Upper lobe of right lung (tissue), 1 donor: ENCODE results near the gene PHF21B. TPM values are rescaled to one million over a fixed set of nuclear protein-coding genes. Genes with fewer than 3 reads are reported as not detected.

Experiments used
- ATAC-seq: fragments of 200-7000 bp; cut with Tn5 transposase; one replicate; pipeline ENCODE4 v1.9.1; 2020; ENCODE audit warnings: mild to moderate bottlenecking, moderate library complexity
- DNase-seq: peaks from one replicate; pipeline ENCODE4 v3.0.0-alpha.2; 2020
- H3K27ac ChIP-seq: fragments of 200-600 bp; one replicate; pipeline ENCODE4 v1.8.0; 2022
- H3K27me3 ChIP-seq: fragments of 200-600 bp; one replicate; pipeline ENCODE4 v1.8.0; 2022; ENCODE audit warnings: mild to moderate bottlenecking
- H3K36me3 ChIP-seq: fragments of 200-600 bp; one replicate; pipeline ENCODE4 v1.8.0; 2022
- H3K4me1 ChIP-seq: fragments of 200-600 bp; one replicate; pipeline ENCODE4 v1.8.0; 2022
- H3K4me3 ChIP-seq: fragments of 200-600 bp; one replicate; pipeline ENCODE4 v1.8.0; 2022; ENCODE audit warnings: mild to moderate bottlenecking
- H3K9me3 ChIP-seq: fragments of 200-600 bp; one replicate; pipeline ENCODE4 v1.8.0; 2022
- intact Hi-C: fragments of 100-400 bp; cut with DNase I; formaldehyde crosslinking; loops from one replicate; pipeline ENCODE4 v1.11.0; 2022
- total RNA-seq: library from RNA; stranded (reverse); fragmentation: NEBNext Ultra II Directional; extraction: Animal tissue kit (Norgen Biotek cat#: 25700); gene quantifications from one replicate; pipeline ENCODE4 v1.2.1, GENCODE V29; 2021
- TF ChIP-seq, protein P1 (sequence below): fragments of 200-600 bp; IDR thresholded peaks from one replicate; pipeline ENCODE4 v1.8.0; 2022; ENCODE audit warnings: antibody characterized with exemption
- donor health status: DM: no; HTN: yes; CAD: no; lungs with severe emphysema.

PHF21B gene
- total RNA-seq, 1 donor from 2014 or later: 0.12 TPM

GRCh38 chr22:45007391-45008185 lies 2.2 kb downstream of the PHF21B start:
- Histone ChIP-seq H3K36me3 (no peaks in the 10 kb centered on the region), H3K27ac (no peak overlapping the region), H3K4me1 (peaks cover 23% of the 10 kb centered on the region), H3K9me3 (no peaks in the 10 kb centered on the region), H3K4me3 (peak overlapping the region; percentile 35), H3K27me3 (peaks cover 80% of the 10 kb centered on the region)
- TF ChIP-seq, protein P1, sequence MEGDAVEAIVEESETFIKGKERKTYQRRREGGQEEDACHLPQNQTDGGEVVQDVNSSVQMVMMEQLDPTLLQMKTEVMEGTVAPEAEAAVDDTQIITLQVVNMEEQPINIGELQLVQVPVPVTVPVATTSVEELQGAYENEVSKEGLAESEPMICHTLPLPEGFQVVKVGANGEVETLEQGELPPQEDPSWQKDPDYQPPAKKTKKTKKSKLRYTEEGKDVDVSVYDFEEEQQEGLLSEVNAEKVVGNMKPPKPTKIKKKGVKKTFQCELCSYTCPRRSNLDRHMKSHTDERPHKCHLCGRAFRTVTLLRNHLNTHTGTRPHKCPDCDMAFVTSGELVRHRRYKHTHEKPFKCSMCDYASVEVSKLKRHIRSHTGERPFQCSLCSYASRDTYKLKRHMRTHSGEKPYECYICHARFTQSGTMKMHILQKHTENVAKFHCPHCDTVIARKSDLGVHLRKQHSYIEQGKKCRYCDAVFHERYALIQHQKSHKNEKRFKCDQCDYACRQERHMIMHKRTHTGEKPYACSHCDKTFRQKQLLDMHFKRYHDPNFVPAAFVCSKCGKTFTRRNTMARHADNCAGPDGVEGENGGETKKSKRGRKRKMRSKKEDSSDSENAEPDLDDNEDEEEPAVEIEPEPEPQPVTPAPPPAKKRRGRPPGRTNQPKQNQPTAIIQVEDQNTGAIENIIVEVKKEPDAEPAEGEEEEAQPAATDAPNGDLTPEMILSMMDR: no peak
- intact Hi-C loops: no loop called here
- ATAC-seq (peak; percentile 44), DNase-seq (no peak)

- peak overlapping the region; percentile 32 for H3K4me3 ChIP-seq
- ATAC-seq: no peak
- TF ChIP-seq, protein P1: no peak
- intact Hi-C loops: no loop called here
- H3K9me3 ChIP-seq: no peaks in the 10 kb centered on the region
- H3K36me3 ChIP-seq: no peaks in the 10 kb centered on the region
- peaks cover 80% of the 10 kb centered on the region for H3K27me3 ChIP-seq
- no peak for DNase-seq
- no peak overlapping the region for H3K27ac ChIP-seq
- peaks cover 23% of the 10 kb centered on the region for H3K4me1 ChIP-seq
Measured at GRCh38 chr22:45006964-45007390, 2.8 kb downstream of the PHF21B start.

- peaks cover 74% of the 10 kb centered on the region for H3K27me3 ChIP-seq
- no peak overlapping the region for H3K27ac ChIP-seq
- intact Hi-C loops: no loop called here
- TF ChIP-seq, protein P1: no peak
- ATAC-seq: no peak
- H3K4me3 ChIP-seq: peak overlapping the region; percentile 32
- no peaks in the 10 kb centered on the region for H3K36me3 ChIP-seq
- peaks cover 23% of the 10 kb centered on the region for H3K4me1 ChIP-seq
- no peaks in the 10 kb centered on the region for H3K9me3 ChIP-seq
- DNase-seq: no peak
Measured at GRCh38 chr22:45006111-45006963, 3.5 kb downstream of the PHF21B start.

- ATAC-seq (no peak), DNase-seq (no peak)
- H3K27ac ChIP-seq: no peak overlapping the region
- H3K4me1 ChIP-seq: no peaks in the 10 kb centered on the region
- H3K4me3 ChIP-seq: no peak overlapping the region
- intact Hi-C loops: no loop called here
- no peaks in the 10 kb centered on the region for H3K9me3 ChIP-seq
- TF ChIP-seq, protein P1: no peak
- peaks cover 41% of the 10 kb centered on the region for H3K27me3 ChIP-seq
- no peaks in the 10 kb centered on the region for H3K36me3 ChIP-seq
Measured at GRCh38 chr22:45001653-45002052, 8.2 kb downstream of the PHF21B start.

- Histone ChIP-seq H3K27ac (no peak overlapping the region), H3K27me3 (peaks cover 29% of the 10 kb centered on the region)
- intact Hi-C loops: no loop called here
Measured at GRCh38 chr22:45000330-45000729, 9.5 kb downstream of the PHF21B start.

More at GRCh38 chr22:45000330-45000729, 9.5 kb downstream of the PHF21B start:
- Histone ChIP-seq H3K4me3 (no peak overlapping the region), H3K4me1 (no peaks in the 10 kb centered on the region), H3K36me3 (no peaks in the 10 kb centered on the region), H3K9me3 (no peaks in the 10 kb centered on the region)
- ATAC-seq: no peak
- TF ChIP-seq, protein P1: no peak
- no peak for DNase-seq
